Vagina (tissue), 2 donors: Measurements from ENCODE around the gene TRIM44.

Experiments used
- CTCF ChIP-seq, 3 experiments: fragments of 450-650 bp in 2 of 3; fragments of 200-600 bp in 1 of 3; sonication (generic) in 1 of 3; IDR thresholded peaks; one replicate each; pipeline ENCODE4 v1.5.1; 2017 to 2019; ENCODE audit warnings: antibody characterized with exemption in 3 of 3, mild to moderate bottlenecking in 2 of 3, moderate library complexity in 2 of 3
- POLR2A ChIP-seq, 2 donors: fragments of 450-650 bp; IDR thresholded peaks; one replicate each; pipeline ENCODE4 v1.6.1; 2017; ENCODE audit warnings: antibody characterized with exemption in 2 of 2, mild to moderate bottlenecking in 2 of 2, moderate library complexity in 2 of 2
- POLR2AphosphoS5 ChIP-seq, 2 donors: sonication (generic); formaldehyde crosslinking; IDR thresholded peaks; one replicate each; pipeline ENCODE4 v1.9.0; 2017; ENCODE audit warnings: antibody characterized with exemption in 2 of 2, mild to moderate bottlenecking in 2 of 2, low read depth in 1 of 2; ENCODE audit not compliant: insufficient read depth in 1 of 2

GRCh38 chr11:35712533-35712932 lies 50.0 kb downstream of the TRIM44 start:
- TF ChIP-seq CTCF (IDR thresholded peaks at IDR 0.05) (no peak), POLR2A (IDR thresholded peaks at IDR 0.05) (no peak), POLR2AphosphoS5 (IDR thresholded peaks at IDR 0.05; ENCODE audit: insufficient read depth in 1 of 2, low read depth in 1 of 2) (no peak)
